NAMALWA (cell line): ENCODE results near the gene CD160.
"Not testable (repeated sequence)": the region's sequence is repeated elsewhere in the genome, so short reads cannot be mapped to it uniquely, and the experiment has no call there.

Source experiments
- DNase-seq: peaks from one replicate; pipeline ENCODE4 v3.0.0-alpha.2; 2015; ENCODE audit warnings: low spot score

CD160 gene

DNA sequence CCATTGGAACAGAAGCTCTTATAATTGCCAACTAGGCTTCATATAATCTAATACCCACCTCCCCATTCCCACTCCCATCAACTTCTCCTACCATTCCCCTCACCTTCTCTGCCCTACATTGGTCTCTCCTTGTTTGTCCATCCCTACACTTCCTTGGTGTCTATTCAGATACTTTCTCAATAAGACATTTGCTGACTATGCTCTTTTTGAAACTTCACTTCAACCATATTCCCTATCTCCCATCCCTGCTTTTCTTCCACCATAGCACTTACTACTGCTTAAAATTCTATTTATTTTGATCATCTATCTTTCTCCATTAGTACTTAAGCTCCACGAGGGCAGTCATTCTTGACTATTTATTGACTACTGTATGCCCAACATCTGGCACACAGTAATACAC is 40.4 kb downstream of the CD160 start:
- DNase-seq: no peak

GRCh38 chr1:145760395-145760949 is 41.2 kb downstream of the CD160 start:
- DNase-seq: not testable (repeated sequence)

- DNase-seq: not testable (repeated sequence)
These were observed 42.2 kb downstream of the CD160 start for GRCh38 chr1:145761498-145761897.

DNA sequence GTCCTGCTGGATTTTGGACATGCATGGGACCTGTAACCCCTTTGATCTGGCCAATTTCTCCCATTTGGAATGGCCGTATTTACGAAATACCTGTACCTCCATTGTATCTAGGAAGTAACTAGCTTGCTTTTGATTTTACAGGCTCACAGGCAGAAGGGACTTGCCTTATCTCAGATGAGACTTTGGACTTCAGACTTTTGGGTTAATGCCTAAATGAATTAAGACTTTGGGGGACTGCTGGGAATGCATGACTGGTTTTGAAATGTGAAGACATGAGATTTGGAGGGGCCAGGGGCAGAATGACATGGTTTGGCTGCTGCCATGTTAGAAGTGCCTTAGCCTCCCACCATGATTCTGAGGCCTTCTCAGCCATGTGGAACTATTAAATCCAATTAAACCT is 42.7 kb downstream of the CD160 start:
- DNase-seq: not testable (repeated sequence)

- DNase-seq: not testable (repeated sequence)
These were observed 45.1 kb downstream of the CD160 start for GRCh38 chr1:145764231-145764940.

DNA sequence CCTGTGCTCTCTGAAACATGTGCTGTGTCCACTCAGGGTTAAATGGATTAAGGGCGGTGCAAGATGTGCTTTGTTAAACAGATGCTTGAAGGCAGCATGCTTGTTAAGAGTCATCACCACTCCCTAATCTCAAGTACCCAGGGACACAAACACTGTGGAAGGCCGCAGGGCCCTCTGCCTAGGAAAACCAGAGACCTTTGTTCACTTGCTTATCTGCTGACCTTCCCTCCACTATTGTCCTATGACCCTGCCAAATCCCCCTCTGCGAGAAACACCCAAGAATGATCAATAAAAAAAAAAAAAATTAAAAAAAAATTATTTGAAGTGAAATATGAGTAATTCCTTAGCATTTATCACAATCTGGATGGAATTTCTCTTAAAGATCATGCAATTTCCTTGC is 45.8 kb downstream of the CD160 start:
- DNase-seq: not testable (repeated sequence)

- DNase-seq: not testable (repeated sequence)
These were observed 46.5 kb downstream of the CD160 start for GRCh38 chr1:145765585-145766360.

GRCh38 chr1:145766926-145767325 is 47.6 kb downstream of the CD160 start:
- not testable (repeated sequence) for DNase-seq

DNA sequence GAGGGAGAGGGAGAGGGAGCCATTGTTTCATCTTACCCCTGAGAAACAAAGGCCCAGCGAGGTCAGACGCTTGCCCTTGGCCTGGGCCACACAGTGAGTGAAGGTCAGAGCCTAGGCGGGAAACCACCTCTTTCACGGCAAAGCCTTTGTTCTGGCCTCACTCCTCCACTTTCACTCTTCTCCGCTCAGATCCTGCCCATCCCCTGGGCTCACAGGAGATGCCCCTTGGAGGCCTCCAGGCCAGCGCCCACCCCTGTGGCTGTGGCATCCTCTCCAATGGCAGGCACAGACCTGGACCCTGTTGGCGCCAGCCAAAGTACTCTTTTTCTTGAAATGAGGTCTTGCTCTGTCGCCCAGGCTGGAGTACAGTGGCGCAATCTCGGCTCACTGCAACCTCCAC is 48.7 kb downstream of the CD160 start:
- not testable (repeated sequence) for DNase-seq

- no peak for DNase-seq
These were observed 51.8 kb downstream of the CD160 start for GRCh38 chr1:145771056-145771455.

GRCh38 chr1:145773423-145773822 is 54.1 kb downstream of the CD160 start:
- no peak for DNase-seq

GRCh38 chr1:145777357-145778145 is 58.3 kb downstream of the CD160 start:
- no peak for DNase-seq

DNA sequence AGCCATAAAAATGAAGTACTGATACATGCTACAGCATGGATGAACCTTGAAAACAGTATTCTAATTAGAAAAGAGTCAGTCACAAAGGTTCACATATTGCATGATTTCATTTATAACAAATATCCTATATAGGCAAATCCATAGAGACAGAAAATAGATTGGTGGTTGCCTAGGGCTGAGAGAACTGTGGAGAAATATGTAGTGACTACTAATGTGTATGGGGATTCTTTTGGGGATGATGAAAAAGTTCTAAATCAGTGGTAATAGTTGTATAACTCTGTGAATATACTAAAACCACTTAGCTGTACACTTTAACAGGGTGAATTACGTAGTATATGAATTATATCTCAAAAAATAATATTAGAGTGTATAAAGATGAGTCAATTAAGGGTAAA is 58.8 kb downstream of the CD160 start:
- DNase-seq: no peak

DNA sequence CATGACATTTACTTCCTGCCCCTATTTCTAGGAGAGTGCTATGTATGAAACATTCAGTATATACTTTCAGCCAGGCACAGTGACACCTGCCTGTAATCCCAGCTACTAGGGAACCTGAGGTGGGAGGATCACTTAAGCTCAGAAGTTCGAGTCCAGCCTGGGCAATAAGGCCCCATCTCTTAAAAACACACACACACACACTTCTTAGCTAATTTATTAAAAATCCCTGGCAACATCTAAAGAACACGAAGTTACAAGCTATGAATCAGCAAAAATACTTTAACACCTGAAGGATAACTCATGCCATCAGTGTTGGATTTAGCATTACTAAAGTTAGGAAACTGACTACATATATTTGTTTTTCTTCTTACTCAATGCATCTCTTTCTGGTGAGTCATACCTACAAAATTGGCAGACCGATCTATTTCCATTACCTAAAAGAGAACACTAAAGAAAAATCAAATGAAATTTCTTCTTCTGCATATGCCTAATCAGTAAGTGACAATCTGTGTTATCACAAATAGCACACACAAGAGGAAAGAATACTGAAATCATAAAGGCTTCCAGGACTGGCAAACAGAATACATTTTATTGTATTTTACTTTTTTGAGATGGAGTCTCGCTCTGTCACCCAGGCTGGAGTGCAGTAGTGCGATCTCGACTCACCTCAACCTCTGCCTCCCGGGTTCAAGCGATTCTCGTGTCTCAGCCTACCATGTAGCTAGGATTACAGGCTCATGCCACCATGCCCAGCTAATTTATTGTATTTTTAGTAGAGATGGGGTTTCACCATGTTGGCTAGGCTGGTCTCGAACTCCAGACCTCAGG is 63.2 kb downstream of the CD160 start:
- DNase-seq: no peak

GRCh38 chr1:145784409-145784808 is 65.1 kb downstream of the CD160 start:
- DNase-seq: no peak

DNA sequence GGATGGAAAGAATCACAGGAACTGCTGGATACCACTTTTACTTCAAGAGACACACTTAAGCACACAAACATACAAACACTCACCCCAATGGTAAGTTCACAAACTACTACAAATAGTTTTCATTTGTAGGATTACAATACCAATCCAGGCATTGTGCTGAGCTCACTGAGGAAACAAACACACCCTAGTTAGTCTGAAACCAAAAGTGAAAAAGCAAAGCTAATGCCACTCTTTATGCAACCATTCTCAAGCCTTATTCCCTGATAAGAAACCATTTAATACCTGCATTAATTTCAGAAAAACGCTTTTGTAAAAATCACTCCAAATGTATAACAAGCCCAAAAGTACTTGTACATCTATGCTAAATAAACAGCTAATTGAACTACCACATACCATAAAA is 66.2 kb downstream of the CD160 start:
- DNase-seq: no peak

- DNase-seq: no peak
These were observed 67.0 kb downstream of the CD160 start for GRCh38 chr1:145786271-145786670.

DNA sequence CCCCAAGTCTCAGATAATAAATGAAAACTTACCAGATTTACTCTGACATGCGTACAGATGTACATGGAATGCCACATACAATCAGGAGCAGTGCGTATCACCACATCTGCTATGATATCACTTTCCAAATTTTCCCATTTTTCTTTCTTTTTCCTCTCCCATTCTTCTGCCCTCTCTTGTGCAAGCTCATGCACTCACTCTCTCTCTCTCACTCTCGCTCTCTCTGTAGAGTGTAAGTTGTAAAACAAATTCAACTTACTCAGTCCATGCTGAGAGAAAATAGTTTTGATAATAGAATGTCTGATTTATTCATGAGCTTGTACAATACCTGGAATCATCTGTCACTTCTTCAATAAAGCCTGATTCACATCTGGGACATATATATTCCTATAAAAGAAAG is 69.3 kb downstream of the CD160 start:
- no peak for DNase-seq
